ENCODE data around the gene C2orf92.

C2orf92 gene

GRCh38 chr2:97657986-97658690 lies 11.4 kb upstream of the C2orf92 start:
- Histone ChIP-seq H3K9me3 (ENCODE audit: low read depth, low read length) (peaks cover 3% of the 10 kb centered on the region; the same call in 1 of the 2 replicates), H3K9ac (ENCODE audit: insufficient read length) (no peak overlapping the region), H3K27ac (no peak overlapping the region), H3K4me3 (no peak overlapping the region), H3K36me3 (ENCODE audit: insufficient read depth, low read length) (peaks cover 12% of the 10 kb centered on the region)
- no peak for DNase-seq (ENCODE audit: low read depth, low spot score)
- TF ChIP-seq FOXP2 (optimal IDR thresholded peaks at IDR 0.05; ENCODE audit: control extremely low read depth, extremely low read length, insufficient read depth) (no peak), POLR2AphosphoS5 (IDR thresholded peaks at IDR 0.05; ENCODE audit: borderline replicate concordance, low read depth, low read length) (no peak), EZH2 (IDR thresholded peaks at IDR 0.05) (no peak)

GRCh38 chr2:97658691-97659157 lies 10.8 kb upstream of the C2orf92 start:
- H3K36me3 ChIP-seq (ENCODE audit: insufficient read depth, low read length): peaks cover 12% of the 10 kb centered on the region
- no peak for DNase-seq (ENCODE audit: low read depth, low spot score)
- H3K27ac ChIP-seq: no peak overlapping the region
- TF ChIP-seq POLR2AphosphoS5 (IDR thresholded peaks at IDR 0.05; ENCODE audit: borderline replicate concordance, low read depth, low read length) (no peak), EZH2 (IDR thresholded peaks at IDR 0.05) (no peak), FOXP2 (optimal IDR thresholded peaks at IDR 0.05; ENCODE audit: control extremely low read depth, extremely low read length, insufficient read depth) (no peak)
- peaks cover 3% of the 10 kb centered on the region; the same call in 1 of the 2 replicates for H3K9me3 ChIP-seq (ENCODE audit: low read depth, low read length)
- no peak overlapping the region for H3K4me3 ChIP-seq
- no peak overlapping the region for H3K9ac ChIP-seq (ENCODE audit: insufficient read length)

- DNase-seq (ENCODE audit: low read depth, low spot score): no peak
- TF ChIP-seq FOXP2 (optimal IDR thresholded peaks at IDR 0.05; ENCODE audit: control extremely low read depth, extremely low read length, insufficient read depth) (no peak), EZH2 (IDR thresholded peaks at IDR 0.05) (no peak), POLR2AphosphoS5 (IDR thresholded peaks at IDR 0.05; ENCODE audit: borderline replicate concordance, low read depth, low read length) (no peak)
- Histone ChIP-seq H3K9me3 (ENCODE audit: low read depth, low read length) (no peaks in the 10 kb centered on the region), H3K36me3 (ENCODE audit: insufficient read depth, low read length) (peaks cover 4% of the 10 kb centered on the region; the same call in 1 of the 2 replicates), H3K27ac (no peak overlapping the region), H3K4me3 (no peak overlapping the region), H3K9ac (ENCODE audit: insufficient read length) (no peak overlapping the region)
These were observed 10.1 kb upstream of the C2orf92 start for GRCh38 chr2:97659256-97660043.

GRCh38 chr2:97660044-97660774 lies 9.3 kb upstream of the C2orf92 start:
- Histone ChIP-seq H3K4me3 (no peak overlapping the region), H3K27ac (no peak overlapping the region), H3K36me3 (ENCODE audit: insufficient read depth, low read length) (no peaks in the 10 kb centered on the region; the same call in 1 of the 2 replicates), H3K9ac (ENCODE audit: insufficient read length) (no peak overlapping the region), H3K9me3 (ENCODE audit: low read depth, low read length) (no peaks in the 10 kb centered on the region)
- TF ChIP-seq FOXP2 (optimal IDR thresholded peaks at IDR 0.05; ENCODE audit: control extremely low read depth, extremely low read length, insufficient read depth) (no peak), EZH2 (IDR thresholded peaks at IDR 0.05) (no peak), POLR2AphosphoS5 (IDR thresholded peaks at IDR 0.05; ENCODE audit: borderline replicate concordance, low read depth, low read length) (no peak)
- no peak for DNase-seq (ENCODE audit: low read depth, low spot score)

- Histone ChIP-seq H3K36me3 (ENCODE audit: insufficient read depth, low read length) (no peaks in the 10 kb centered on the region; the same call in 1 of the 2 replicates), H3K4me3 (no peak overlapping the region), H3K27ac (no peak overlapping the region), H3K9ac (ENCODE audit: insufficient read length) (no peak overlapping the region), H3K9me3 (ENCODE audit: low read depth, low read length) (no peaks in the 10 kb centered on the region)
- TF ChIP-seq FOXP2 (optimal IDR thresholded peaks at IDR 0.05; ENCODE audit: control extremely low read depth, extremely low read length, insufficient read depth) (no peak), POLR2AphosphoS5 (IDR thresholded peaks at IDR 0.05; ENCODE audit: borderline replicate concordance, low read depth, low read length) (no peak)
- DNase-seq (ENCODE audit: low read depth, low spot score): no peak
These were observed 8.6 kb upstream of the C2orf92 start for GRCh38 chr2:97660775-97661389.

- TF ChIP-seq FOXP2 (optimal IDR thresholded peaks at IDR 0.05; ENCODE audit: control extremely low read depth, extremely low read length, insufficient read depth) (no peak), POLR2AphosphoS5 (IDR thresholded peaks at IDR 0.05; ENCODE audit: borderline replicate concordance, low read depth, low read length) (no peak), EZH2 (IDR thresholded peaks at IDR 0.05) (no peak)
- Histone ChIP-seq H3K9me3 (ENCODE audit: low read depth, low read length) (no peaks in the 10 kb centered on the region), H3K9ac (ENCODE audit: insufficient read length) (no peak overlapping the region), H3K4me3 (no peak overlapping the region), H3K36me3 (ENCODE audit: insufficient read depth, low read length) (no peaks in the 10 kb centered on the region; the same call in 1 of the 2 replicates), H3K27ac (no peak overlapping the region)
- no peak for DNase-seq (ENCODE audit: low read depth, low spot score)
These were observed 7.6 kb upstream of the C2orf92 start for GRCh38 chr2:97661927-97662326.

GRCh38 chr2:97662386-97662894 lies 7.1 kb upstream of the C2orf92 start:
- no peak for DNase-seq (ENCODE audit: low read depth, low spot score)
- TF ChIP-seq EZH2 (IDR thresholded peaks at IDR 0.05) (no peak), POLR2AphosphoS5 (IDR thresholded peaks at IDR 0.05; ENCODE audit: borderline replicate concordance, low read depth, low read length) (no peak), FOXP2 (optimal IDR thresholded peaks at IDR 0.05; ENCODE audit: control extremely low read depth, extremely low read length, insufficient read depth) (no peak)
- H3K27ac ChIP-seq: no peak overlapping the region

More at GRCh38 chr2:97662386-97662894, 7.1 kb upstream of the C2orf92 start:
- Histone ChIP-seq H3K9me3 (ENCODE audit: low read depth, low read length) (no peaks in the 10 kb centered on the region), H3K9ac (ENCODE audit: insufficient read length) (peak overlapping the region; percentile 77), H3K4me3 (peak overlapping the region; percentile 95), H3K36me3 (ENCODE audit: insufficient read depth, low read length) (no peaks in the 10 kb centered on the region; the same call in 1 of the 2 replicates)

All from SK-N-MC (cell line).